B cell (primary cell): ENCODE data around the gene SSR1.

ENCODE experiments used
- EZH2 ChIP-seq: IDR thresholded peaks from 2 replicates; pipeline ENCODE4 v1.6.1; 2012; ENCODE audit warnings: borderline replicate concordance, low read depth, mild to moderate bottlenecking, moderate library complexity, low read length; ENCODE audit not compliant: insufficient read depth, poor library complexity, severe bottlenecking
- TF ChIP-seq, protein P1 (sequence below): fragments of 200-600 bp; IDR thresholded peaks from one replicate; pipeline ENCODE4 v1.8.0; 2022; ENCODE audit warnings: antibody characterized with exemption, mild to moderate bottlenecking

- TF ChIP-seq, protein P1, sequence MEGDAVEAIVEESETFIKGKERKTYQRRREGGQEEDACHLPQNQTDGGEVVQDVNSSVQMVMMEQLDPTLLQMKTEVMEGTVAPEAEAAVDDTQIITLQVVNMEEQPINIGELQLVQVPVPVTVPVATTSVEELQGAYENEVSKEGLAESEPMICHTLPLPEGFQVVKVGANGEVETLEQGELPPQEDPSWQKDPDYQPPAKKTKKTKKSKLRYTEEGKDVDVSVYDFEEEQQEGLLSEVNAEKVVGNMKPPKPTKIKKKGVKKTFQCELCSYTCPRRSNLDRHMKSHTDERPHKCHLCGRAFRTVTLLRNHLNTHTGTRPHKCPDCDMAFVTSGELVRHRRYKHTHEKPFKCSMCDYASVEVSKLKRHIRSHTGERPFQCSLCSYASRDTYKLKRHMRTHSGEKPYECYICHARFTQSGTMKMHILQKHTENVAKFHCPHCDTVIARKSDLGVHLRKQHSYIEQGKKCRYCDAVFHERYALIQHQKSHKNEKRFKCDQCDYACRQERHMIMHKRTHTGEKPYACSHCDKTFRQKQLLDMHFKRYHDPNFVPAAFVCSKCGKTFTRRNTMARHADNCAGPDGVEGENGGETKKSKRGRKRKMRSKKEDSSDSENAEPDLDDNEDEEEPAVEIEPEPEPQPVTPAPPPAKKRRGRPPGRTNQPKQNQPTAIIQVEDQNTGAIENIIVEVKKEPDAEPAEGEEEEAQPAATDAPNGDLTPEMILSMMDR: no peak
- no peak for TF ChIP-seq EZH2
Measured at GRCh38 chr6:7341989-7342742, 29.2 kb upstream of the SSR1 start.
